HCT116 (cell line): Measurements from ENCODE around the gene SCN2A. TPM values are rescaled to one million over a fixed set of nuclear protein-coding genes. Genes with fewer than 3 reads are reported as not detected.

Experiments used
- ATAC-seq: fragments of 200-7000 bp; cut with Tn5 transposase; 2 replicates; pipeline ENCODE4 v1.9.1; 2020; ENCODE audit warnings: mild to moderate bottlenecking, moderate library complexity
- BruUV-seq: library from RNA; stranded (reverse); fragments of 400-500 nt; replicated peaks from 2 replicates; lab custom pipeline; 2021; lab: Mats Ljungman, UMichigan
- CTCF ChIA-PET: fragments of 300-600 bp; sonication (Branson Sonifier 250); formaldehyde crosslinking; loops from one replicate; lab custom pipeline; 2021; ENCODE audit warnings: antibody characterized with exemption; lab: Charles Lee
- POLR2A ChIA-PET: fragments of 300-600, 350-600 bp; sonication (Branson Sonifier 250); formaldehyde crosslinking; loops from one replicate; lab custom pipeline; 2021; ENCODE audit warnings: antibody characterized with exemption; lab: Charles Lee
- RAD21 ChIA-PET, 2 experiments: fragments of 300-600 bp; sonication (Branson Sonifier 250); formaldehyde crosslinking; loops; one replicate each; lab custom pipeline; 2023; ENCODE audit warnings: low total read pairs in 2 of 2; ENCODE audit not compliant: uncharacterized antibody in 2 of 2, unreplicated experiment in 2 of 2, low non-redundant PET in 1 of 2; lab: Charles Lee
- DNase-seq: peaks from one replicate; pipeline ENCODE4 v3.0.0-alpha.2; 2010; ENCODE audit warnings: low read depth, low spot score
- H2AFZ ChIP-seq: fragments of 200-600 bp; shearing (Covaris generic), sonication (generic); 2 replicates; pipeline ENCODE4 v1.6.1; 2017; ENCODE audit warnings: low read depth, mixed run types, mixed read lengths, antibody characterized with exemption, low read length; ENCODE audit not compliant: poor library complexity, severe bottlenecking
- H3K27ac ChIP-seq: 2 replicates; pipeline ENCODE4 v1.5.1; 2012; ENCODE audit warnings: low read depth, low read length
- H3K27me3 ChIP-seq: fragments of 200-600 bp; sonication (generic); 2 replicates; pipeline ENCODE4 v1.6.1; 2016; ENCODE audit warnings: mixed run types, low read length, mixed read lengths; ENCODE audit not compliant: insufficient read depth
- H3K36me3 ChIP-seq, 2 experiments: fragments of 200-500 bp in 1 of 2; fragments of 200-600 bp in 1 of 2; sonication (Bioruptor generic) in 1 of 2; sonication (generic) in 1 of 2; 2 replicates each; pipeline versions ENCODE4 v1.5.1 to v1.6.1; 2014 to 2016; ENCODE audit warnings: low read length in 2 of 2, inconsistent platforms in 1 of 2, mixed read lengths in 1 of 2, mixed run types in 1 of 2; ENCODE audit not compliant: insufficient read depth in 2 of 2, control insufficient read depth in 1 of 2
- H3K4me1 ChIP-seq, 2 experiments: fragments of 200-600 bp in 1 of 2; sonication (generic) in 1 of 2; 2 replicates each; pipeline versions ENCODE4 v1.5.1 to v1.6.1; 2012 to 2017; ENCODE audit warnings: low read length in 2 of 2, inconsistent platforms in 1 of 2, mild to moderate bottlenecking in 1 of 2, mixed read lengths in 1 of 2, mixed run types in 1 of 2, moderate library complexity in 1 of 2; ENCODE audit not compliant: insufficient read depth in 2 of 2, control insufficient read depth in 1 of 2
- H3K4me2 ChIP-seq: fragments of 200-600 bp; sonication (generic); 2 replicates; pipeline ENCODE4 v1.6.1; 2017; ENCODE audit warnings: mixed run types, low read length, mixed read lengths
- H3K4me3 ChIP-seq, 2 experiments: fragments of 200-600 bp in 1 of 2; sonication (generic) in 1 of 2; replicated peaks in 1 of 2; 2 replicates each; pipeline ENCODE4 v1.5.1; 2011 to 2016; ENCODE audit warnings: low read length in 2 of 2, control low read depth in 1 of 2, low read depth in 1 of 2, mild to moderate bottlenecking in 1 of 2, mixed read lengths in 1 of 2, mixed run types in 1 of 2
- H3K79me2 ChIP-seq: fragments of 200-600 bp; sonication (generic); 2 replicates; pipeline ENCODE4 v1.6.1; 2017; ENCODE audit warnings: mild to moderate bottlenecking, mixed run types, low read length, moderate library complexity, mixed read lengths; ENCODE audit not compliant: insufficient read depth
- H3K9ac ChIP-seq: fragments of 200-600 bp; sonication (generic); 2 replicates; pipeline ENCODE4 v1.6.1; 2016; ENCODE audit warnings: low read length, mixed read lengths
- H3K9me2 ChIP-seq: fragments of 200-600 bp; sonication (generic), shearing (Covaris generic); 2 replicates; pipeline ENCODE4 v1.6.1; 2017; ENCODE audit warnings: mixed run types, mild to moderate bottlenecking, moderate library complexity; ENCODE audit not compliant: insufficient read depth
- H3K9me3 ChIP-seq, 2 experiments: fragments of 200-500 bp in 1 of 2; fragments of 200-600 bp in 1 of 2; sonication (Bioruptor generic) in 1 of 2; sonication (generic) in 1 of 2; 2 replicates each; pipeline ENCODE4 v1.6.1; 2014 to 2017; ENCODE audit warnings: low read length in 2 of 2, mixed read lengths in 2 of 2, inconsistent platforms in 1 of 2, low read depth in 1 of 2, mild to moderate bottlenecking in 1 of 2, mixed run types in 1 of 2, moderate library complexity in 1 of 2; ENCODE audit not compliant: control insufficient read depth in 1 of 2, insufficient read depth in 1 of 2
- H4K20me1 ChIP-seq: fragments of 200-600 bp; sonication (generic), shearing (Covaris generic); 2 replicates; pipeline ENCODE4 v1.6.1; 2017; ENCODE audit warnings: mixed run types, mild to moderate bottlenecking, moderate library complexity; ENCODE audit not compliant: insufficient read depth
- ATF3 ChIP-seq: IDR thresholded peaks from 2 replicates; pipeline ENCODE4 v1.6.1; 2012
- EGR1 ChIP-seq: IDR thresholded peaks from 2 replicates; pipeline ENCODE4 v1.6.1; 2012; ENCODE audit warnings: low read depth
- EZH2 ChIP-seq: fragments of 200-600 bp; sonication (generic); IDR thresholded peaks from 2 replicates; pipeline ENCODE4 v1.6.1; 2017; ENCODE audit warnings: antibody characterized with exemption, mixed run types
- EZH2phosphoT487 ChIP-seq: fragments of 200-600 bp; IDR thresholded peaks from 2 replicates; pipeline ENCODE4 v1.6.1; 2018; ENCODE audit warnings: antibody characterized with exemption, borderline replicate concordance
- FOSL1 ChIP-seq: IDR thresholded peaks from 2 replicates; pipeline ENCODE4 v1.6.1; 2012; ENCODE audit warnings: low read depth
- JUND ChIP-seq: IDR thresholded peaks from 2 replicates; pipeline ENCODE4 v1.6.1; 2012
- MAX ChIP-seq: IDR thresholded peaks from 2 replicates; pipeline ENCODE4 v1.6.1; 2012
- POLR2A ChIP-seq: IDR thresholded peaks from 2 replicates; pipeline ENCODE4 v1.7.0; 2011; ENCODE audit warnings: borderline replicate concordance; ENCODE audit not compliant: insufficient read depth, insufficient read length; ENCODE audit errors: extremely low read depth
- POLR2AphosphoS5 ChIP-seq: IDR thresholded peaks from 2 replicates; pipeline ENCODE4 v1.6.1; 2011; ENCODE audit warnings: mild to moderate bottlenecking, low read depth, low read length, moderate library complexity
- REST ChIP-seq: IDR thresholded peaks from 2 replicates; pipeline ENCODE4 v1.6.1; 2012; ENCODE audit warnings: low read depth
- SIN3A ChIP-seq: IDR thresholded peaks from 2 replicates; pipeline ENCODE4 v1.6.1; 2012; ENCODE audit warnings: low read depth
- SP1 ChIP-seq: IDR thresholded peaks from 2 replicates; pipeline ENCODE4 v1.6.1; 2012; ENCODE audit warnings: low read depth
- SRF ChIP-seq: IDR thresholded peaks from 2 replicates; pipeline ENCODE4 v1.6.1; 2012; ENCODE audit warnings: low read depth
- ZBTB33 ChIP-seq: IDR thresholded peaks from 2 replicates; pipeline ENCODE4 v1.6.1; 2011; ENCODE audit warnings: mild to moderate bottlenecking, low read length, moderate library complexity; ENCODE audit not compliant: insufficient replicate concordance; ENCODE audit errors: extremely low read depth
- ZNF274 ChIP-seq: fragments of 200-500 bp; sonication (Bioruptor generic); IDR thresholded peaks from 2 replicates; pipeline ENCODE4 v1.6.1; 2014; ENCODE audit warnings: mild to moderate bottlenecking, low read depth, low read length, inconsistent platforms
- intact Hi-C: fragments of 100-400 bp; cut with micrococcal nuclease; formaldehyde crosslinking; loops from 2 replicates; pipeline ENCODE4 v1.10.0; 2022
- total RNA-seq: library from RNA; stranded (reverse); gene quantifications from one replicate; pipeline ENCODE4 v1.2.1, GENCODE V29; 2021; ENCODE audit not compliant: unreplicated experiment

Gene SCN2A
- total RNA-seq, 1 experiment from 2014 or later, result 0.25 TPM

GRCh38 chr2:165275932-165276331, 36.7 kb downstream of the SCN2A start:
- BruUV-seq, result no TSS peak
- H3K4me2 ChIP-seq, result no peak overlapping the region
- no peak overlapping the region for H3K27ac ChIP-seq
- ChIA-PET POLR2A (no interaction called here), RAD21 (no interaction called here), CTCF (no interaction called here)
- no peaks in the 10 kb centered on the region for H3K9me2 ChIP-seq
- no peaks in the 10 kb centered on the region for H3K27me3 ChIP-seq
- DNase-seq (no peak), ATAC-seq (no peak)
- intact Hi-C loops, result no loop called here
- H3K79me2 ChIP-seq, result no peaks in the 10 kb centered on the region
- H3K9me3 ChIP-seq, result no peaks in the 10 kb centered on the region
- H3K9ac ChIP-seq, result no peak overlapping the region
- TF ChIP-seq POLR2AphosphoS5 (no peak), EGR1 (no peak), EZH2phosphoT487 (no peak), ZNF274 (no peak), SIN3A (no peak), ATF3 (no peak), JUND (no peak), EZH2 (no peak), SP1 (no peak), POLR2A (no peak), FOSL1 (no peak), ZBTB33 (no peak), MAX (no peak), SRF (no peak), REST (no peak)
- no peak overlapping the region for H2AFZ ChIP-seq
- H4K20me1 ChIP-seq, result no peaks in the 10 kb centered on the region
- H3K4me3 ChIP-seq, result no peak overlapping the region
- H3K36me3 ChIP-seq, result no peaks in the 10 kb centered on the region
- H3K4me1 ChIP-seq, result no peaks in the 10 kb centered on the region
